Measurements from ENCODE around the gene SPATA24. TPM values are rescaled to one million over a fixed set of nuclear protein-coding genes. Genes with fewer than 3 reads are reported as not detected.

Gene SPATA24
- total and polyA plus RNA-seq, 2 of the 8 experiments (the other 6 are each of a cell fraction or from before 2014, with no cell fraction given) = 5.8 to 9.4 TPM

DNA sequence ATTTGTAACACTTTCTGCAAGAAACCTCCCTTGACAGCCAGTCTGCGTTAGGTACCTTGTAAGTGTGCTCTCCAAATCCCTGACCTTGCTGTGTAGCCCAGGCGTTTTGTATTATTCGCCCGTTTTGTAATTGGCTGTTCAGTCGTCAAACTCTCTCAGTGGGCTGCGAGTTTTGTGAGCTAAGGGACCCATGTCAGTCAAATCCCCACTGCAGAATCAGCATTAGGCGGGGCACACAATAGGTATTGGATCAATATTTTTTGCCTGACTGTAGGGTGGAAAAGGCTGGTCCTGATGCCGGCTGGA, 34.8 kb upstream of the SPATA24 start:
- FAIRE-seq (no peak), DNase-seq (ENCODE audit: low read depth in 1 of 2, low spot score in 2 of 2) (peak in 1 of 2 experiments; percentile 52)
- H3K14ac ChIP-seq (ENCODE audit: insufficient read length) = no peak overlapping the region
- H4K91ac ChIP-seq (replicated peaks; ENCODE audit: insufficient read length, low read length) = no peak overlapping the region
- no peak overlapping the region for H3K18ac ChIP-seq (ENCODE audit: extremely low read depth, low read length)
- H3K27me3 ChIP-seq (replicated peaks in 1 of 4; ENCODE audit: control insufficient read depth in 3 of 4, extremely low read depth in 1 of 4, insufficient read depth in 3 of 4, low read length in 3 of 4) = no peaks in the 10 kb centered on the region
- H2BK12ac ChIP-seq (ENCODE audit: low read depth, low read length) = no peak overlapping the region
- no peak overlapping the region for H2BK20ac ChIP-seq (ENCODE audit: low read length)
- H3K4me2 ChIP-seq (ENCODE audit: insufficient read depth in 1 of 2, low read depth in 2 of 2, low read length in 2 of 2) = peak overlapping the region; percentile 72 to 99
- no peak for TF ChIP-seq BRCA1 (IDR thresholded peaks at IDR 0.05; ENCODE audit: low read depth, low read length)
- TF ChIP-seq CREB1 (IDR thresholded peaks at IDR 0.05) = no peak
- TF ChIP-seq BACH1 (IDR thresholded peaks at IDR 0.05; ENCODE audit: low read length) = no peak
- no peak for TF ChIP-seq BCL11A (IDR thresholded peaks at IDR 0.05; ENCODE audit: low read depth in 2 of 2, low read length in 2 of 2)
- no peak for TF ChIP-seq SP1 (IDR thresholded peaks at IDR 0.05; ENCODE audit: low read depth, low read length)
- no peak for TF ChIP-seq RBBP5 (IDR thresholded peaks at IDR 0.05; ENCODE audit: borderline replicate concordance, low read depth, low read length)
- TF ChIP-seq TAF1 (IDR thresholded peaks at IDR 0.05; ENCODE audit: low read depth, low read length) = no peak
- TF ChIP-seq SP4 (IDR thresholded peaks at IDR 0.05; ENCODE audit: low read length) = no peak
- TF ChIP-seq SIRT6 (IDR thresholded peaks at IDR 0.05; ENCODE audit: low read length) = no peak
- no peak for TF ChIP-seq SRF (IDR thresholded peaks at IDR 0.05; ENCODE audit: low read depth, low read length)
- TF ChIP-seq, protein P1, sequence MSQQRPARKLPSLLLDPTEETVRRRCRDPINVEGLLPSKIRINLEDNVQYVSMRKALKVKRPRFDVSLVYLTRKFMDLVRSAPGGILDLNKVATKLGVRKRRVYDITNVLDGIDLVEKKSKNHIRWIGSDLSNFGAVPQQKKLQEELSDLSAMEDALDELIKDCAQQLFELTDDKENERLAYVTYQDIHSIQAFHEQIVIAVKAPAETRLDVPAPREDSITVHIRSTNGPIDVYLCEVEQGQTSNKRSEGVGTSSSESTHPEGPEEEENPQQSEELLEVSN (IDR thresholded peaks at IDR 0.05) = no peak
- no peak for TF ChIP-seq YY1 (IDR thresholded peaks at IDR 0.05; ENCODE audit: low read depth, low read length)
- TF ChIP-seq SAP30 (IDR thresholded peaks at IDR 0.05; ENCODE audit: insufficient read depth, insufficient replicate concordance, low read length) = no peak
- no peak for TF ChIP-seq TCF12 (IDR thresholded peaks at IDR 0.05; ENCODE audit: low read depth, low read length)
- H2AK5ac ChIP-seq (ENCODE audit: low read depth, low read length) = no peak overlapping the region
- H3K9ac ChIP-seq (replicated peaks in 1 of 4; ENCODE audit: extremely low read depth in 1 of 4, low read depth in 3 of 4, low read length in 3 of 4) = peak overlapping the region in 1 of 4 experiments; percentile 24; a peak in 2 of 7 replicates
- H3K79me1 ChIP-seq (ENCODE audit: low read depth, low read length) = no peaks in the 10 kb centered on the region
- H4K8ac ChIP-seq (ENCODE audit: extremely low read depth, insufficient read depth, low read length) = no peak overlapping the region
- H2BK120ac ChIP-seq (replicated peaks; ENCODE audit: low read depth, low read length) = no peak overlapping the region
- H3K4me1 ChIP-seq (replicated peaks in 1 of 4; ENCODE audit: control insufficient read depth in 3 of 4, insufficient read depth in 4 of 4, low read length in 3 of 4) = peaks cover 0 to 8% (median 2%) of the 10 kb centered on the region in 4 experiments; a peak in 4 of 7 replicates
- CTCF ChIA-PET (ENCODE audit: partially characterized antibody) = interaction anchor here (0.8 to 4.7 kb wide), 10 partner anchors 17 to 327 kb away, joined by 3 to 53 read pairs (median 4); no protein-coding TSS in a partner anchor
- POLR2A ChIA-PET (ENCODE audit: partially characterized antibody) = interaction anchor here (0.6 to 3.3 kb wide), 21 partner anchors 9 to 271 kb away, joined by 3 to 16 read pairs (median 4); partner anchors contain the start of genes ECSCR, PAIP2, SPATA24 and UBE2D2
- peaks cover 4% of the 10 kb centered on the region; the same call in 1 of the 2 replicates for H3K23me2 ChIP-seq (ENCODE audit: low read depth, low read length)
- no peaks in the 10 kb centered on the region for H3K9me3 ChIP-seq (ENCODE audit: insufficient read depth in 2 of 2, low read depth in 1 of 2, low read length in 1 of 2)
- H3K4ac ChIP-seq (replicated peaks; ENCODE audit: insufficient read length, low read depth, low read length) = no peak overlapping the region
- no peak overlapping the region for H4K5ac ChIP-seq (ENCODE audit: insufficient read length, low read depth, low read length)
- no peak overlapping the region for H2BK5ac ChIP-seq (ENCODE audit: low read depth, low read length)
- 0 out of 2 replicates have a peak overlapping the region, but pooled peaks have one; percentile 13 for H2AFZ ChIP-seq (ENCODE audit: low read length)
- H3K36me3 ChIP-seq (ENCODE audit: control insufficient read depth in 2 of 4, insufficient read depth in 4 of 4, low read length in 3 of 4) = peaks cover 0 to 6% (median 3%) of the 10 kb centered on the region in 4 experiments; a peak in 2 of 8 replicates
- peak overlapping the region; percentile 77 to 89 (median 84) for H3K4me3 ChIP-seq (ENCODE audit: extremely low read depth in 1 of 4, insufficient read depth in 2 of 4, low read depth in 3 of 4, low read length in 4 of 4)
- no peak overlapping the region for H3K56ac ChIP-seq (replicated peaks; ENCODE audit: insufficient read length, low read depth, low read length)
- no peak overlapping the region for H2BK15ac ChIP-seq (ENCODE audit: low read length)
- WGBS, 2 experiments (ENCODE audit: extremely low coverage in 1 of 2, insufficient coverage in 1 of 2, insufficient read length in 1 of 2, insufficient replicate concordance in 2 of 2, low coverage in 1 of 2, low lambda C conversion rate in 2 of 2, missing lambda C conversion rate in 1 of 2) = 32% methylated on average over 8 of the region's 8 CpGs; no CpG with 5 or more reads in 1 of the 2 experiments
- no peak overlapping the region for H3K23ac ChIP-seq (ENCODE audit: insufficient read length)
- no peaks in the 10 kb centered on the region for H4K20me1 ChIP-seq (replicated peaks in 1 of 2; ENCODE audit: control insufficient read depth in 1 of 2, insufficient read depth in 2 of 2, low read length in 2 of 2)
- no peaks in the 10 kb centered on the region for H3K79me2 ChIP-seq (ENCODE audit: control insufficient read depth in 1 of 2, insufficient read depth in 2 of 2, low read length in 2 of 2)
- no peak overlapping the region for H3K27ac ChIP-seq (ENCODE audit: low read depth, low read length)

Measured in H1 (cell line).